HepG2 (cell line): ENCODE measurements around the gene BICDL2. TPM values are rescaled to one million over a fixed set of nuclear protein-coding genes. Genes with fewer than 3 reads are reported as not detected.

Experiments
- AGO1 ChIP-seq: fragments of 200-400 bp; formaldehyde crosslinking; IDR thresholded peaks from 2 replicates; pipeline ENCODE4 v1.6.1; 2017; ENCODE audit warnings: mild to moderate bottlenecking, low read depth, low read length, moderate library complexity; ENCODE audit not compliant: poor library complexity, severe bottlenecking
- ARID5B ChIP-seq: IDR thresholded peaks from 2 replicates; pipeline ENCODE4 v1.4.0; 2020; ENCODE audit warnings: mild to moderate bottlenecking, missing genetic modification reagents
- DZIP1 ChIP-seq: sonication (generic); formaldehyde crosslinking; IDR thresholded peaks from 2 replicates; pipeline ENCODE4 v1.5.0; 2020; ENCODE audit warnings: mild to moderate bottlenecking, missing genetic modification reagents
- HIC2 ChIP-seq: sonication (generic); formaldehyde crosslinking; IDR thresholded peaks from 2 replicates; pipeline ENCODE4 v1.9.0; 2022; ENCODE audit warnings: low read depth, missing genetic modification reagents
- HNF4G ChIP-seq, 2 experiments: sonication (generic) in 1 of 2; formaldehyde crosslinking in 1 of 2; IDR thresholded peaks; 2 replicates each; pipeline versions ENCODE4 v1.4.0 to v1.6.1; 2011 to 2020; ENCODE audit warnings: borderline replicate concordance in 2 of 2, low read depth in 2 of 2, mild to moderate bottlenecking in 2 of 2, low read length in 1 of 2, missing genetic modification reagents in 1 of 2, moderate library complexity in 1 of 2
- MAFK ChIP-seq, 2 experiments: IDR thresholded peaks in 1 of 2; conservative IDR thresholded peaks in 1 of 2; 2 replicates each; pipeline ENCODE4 v1.6.1; 2011; ENCODE audit warnings: improper control_type of control experiment in 2 of 2, low read length in 2 of 2
- MAX ChIP-seq: IDR thresholded peaks from 2 replicates; pipeline ENCODE4 v1.6.1; 2012; ENCODE audit warnings: inconsistent platforms
- PHF20 ChIP-seq: sonication (generic); formaldehyde crosslinking; IDR thresholded peaks from 2 replicates; pipeline ENCODE4 v1.5.0; 2020; ENCODE audit warnings: mild to moderate bottlenecking, missing genetic modification reagents
- RAD21 ChIP-seq: fragments of 450-650 bp; formaldehyde crosslinking; IDR thresholded peaks from 2 replicates; pipeline ENCODE4 v1.5.0; 2020; ENCODE audit warnings: mild to moderate bottlenecking
- SP4 ChIP-seq: sonication (generic); formaldehyde crosslinking; IDR thresholded peaks from 2 replicates; pipeline ENCODE4 v1.8.1; 2023; ENCODE audit warnings: mild to moderate bottlenecking, missing genetic modification reagents
- TGIF2 ChIP-seq: IDR thresholded peaks from 2 replicates; pipeline ENCODE4 v1.6.1; 2016; ENCODE audit warnings: control low read depth, missing compliant biosample characterization
- YY1 ChIP-seq: IDR thresholded peaks from 2 replicates; pipeline ENCODE4 v1.6.1; 2011; ENCODE audit warnings: low read length, low read depth, moderate library complexity, mild to moderate bottlenecking; ENCODE audit not compliant: insufficient read depth, insufficient replicate concordance
- ZNF674 ChIP-seq: sonication (generic); formaldehyde crosslinking; IDR thresholded peaks from 2 replicates; pipeline ENCODE4 v1.5.0; 2020; ENCODE audit warnings: low read depth, mild to moderate bottlenecking, missing genetic modification reagents
- ZNF720 ChIP-seq: sonication (generic); formaldehyde crosslinking; IDR thresholded peaks from 2 replicates; pipeline ENCODE4 v1.4.0; 2020; ENCODE audit warnings: missing genetic modification reagents
- ZUFSP ChIP-seq: sonication (generic); formaldehyde crosslinking; IDR thresholded peaks from 2 replicates; pipeline ENCODE4 v1.9.0; 2021; ENCODE audit warnings: missing genetic modification reagents, mild to moderate bottlenecking, borderline replicate concordance
- ZZZ3 ChIP-seq: sonication (generic); formaldehyde crosslinking; IDR thresholded peaks from 2 replicates; pipeline ENCODE4 v1.4.0; 2020; ENCODE audit warnings: missing genetic modification reagents, mild to moderate bottlenecking, borderline replicate concordance
- polyA plus RNA-seq, 8 experiments: library from polyadenylated mRNA; depleted of rRNA in 3 of 8; stranded (reverse) in 7 of 8; unstranded in 1 of 8; fragments of >200 nt; fragmentation: Illumina TruSeq in 4 of 8; extraction: Trizol in 4 of 8; gene quantifications; 2 replicates each; pipeline versions ENCODE4 v1.2.1 to v1.2.3, GENCODE V29; 2011 to 2016; ENCODE audit warnings: low read depth in 4 of 8, missing spikeins in 1 of 8, mixed read lengths in 1 of 8; ENCODE audit not compliant: insufficient read depth in 1 of 8
- total RNA-seq, 5 experiments: library from RNA; depleted of rRNA; stranded (reverse); fragments of >200 nt; fragmentation: Illumina TruSeq; extraction: Trizol; gene quantifications; 2 replicates each; pipeline ENCODE4 v1.2.3, GENCODE V29; 2016; ENCODE audit warnings: low read depth in 1 of 5

BICDL2 gene
- total and polyA plus RNA-seq, 2 of the 13 experiments (the other 11 are each of a cell fraction or from before 2014, with no cell fraction given), result 0.12 TPM; not detected in 1

- TF ChIP-seq ZNF674 (CRISPR knock-in tag) (0 out of 2 replicates have a peak, but pooled peaks have one; percentile 65), DZIP1 (CRISPR knock-in tag) (no peak), ZUFSP (CRISPR knock-in tag) (no peak), SP4 (peak; percentile 91), AGO1 (no peak), YY1 (no peak), RAD21 (no peak), MAFK (conservative IDR thresholded peaks at IDR 0.05 in 1 of 2, IDR thresholded peaks at IDR 0.05 in 1 of 2; ENCODE audit: low read length in 2 of 2) (no peak), MAX (peak; percentile 76), ARID5B (CRISPR knock-in tag) (0 out of 2 replicates have a peak, but pooled peaks have one; percentile 10), PHF20 (CRISPR knock-in tag) (peak; percentile 61), TGIF2 (CRISPR knock-in tag) (no peak), HNF4G (IDR thresholded peaks at IDR 0.05; ENCODE audit: borderline replicate concordance, low read depth, low read length) (no peak), HNF4G (CRISPR knock-in tag; IDR thresholded peaks at IDR 0.05; ENCODE audit: borderline replicate concordance, low read depth) (0 out of 2 replicates have a peak, but pooled peaks have one; percentile 10), ZNF720 (CRISPR knock-in tag) (no peak), ZZZ3 (no peak), HIC2 (CRISPR knock-in tag) (no peak)
These were observed 56.2 kb downstream of the BICDL2 start, which contains the start of gene PKMYT1 (continued) for GRCh38 chr16:2980227-2981176.
